Stimulated activated CD4-positive, alpha-beta T cell treated with anti-CD3 and anti-CD28 coated beads, Interleukin-15, amount 100 ng/mL, for 48 hours (primary cell): ENCODE data around the gene RTN4RL2.

Experiments used
- DNase-seq, 2 donors: peaks; one replicate each; pipeline ENCODE4 v3.0.0-alpha.2; 2020; ENCODE audit warnings: low read depth in 2 of 2

RTN4RL2 gene

DNA sequence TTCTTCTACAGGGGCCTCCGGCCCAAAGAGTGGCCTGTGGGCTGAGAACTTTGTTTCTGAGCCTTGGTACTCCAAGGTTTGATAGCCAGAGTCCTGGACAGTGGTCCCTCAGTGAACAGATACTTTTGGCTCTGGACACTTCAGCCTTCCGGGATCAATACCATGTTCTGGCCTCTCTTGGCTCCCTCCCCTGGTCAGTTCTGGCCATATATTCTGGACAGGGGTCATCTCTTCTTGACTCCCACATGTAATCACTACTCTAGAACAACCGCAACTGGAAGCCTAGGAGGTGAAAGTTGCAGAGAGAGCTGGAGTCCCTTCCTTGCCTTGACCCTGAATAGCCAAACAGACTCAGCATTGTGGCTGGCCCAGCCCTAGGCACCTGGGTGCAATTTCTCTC, 2.3 kb downstream of the RTN4RL2 start:
- DNase-seq: no peak

GRCh38 chr11:57463671-57464538, 3.6 kb downstream of the RTN4RL2 start:
- no peak for DNase-seq

DNA sequence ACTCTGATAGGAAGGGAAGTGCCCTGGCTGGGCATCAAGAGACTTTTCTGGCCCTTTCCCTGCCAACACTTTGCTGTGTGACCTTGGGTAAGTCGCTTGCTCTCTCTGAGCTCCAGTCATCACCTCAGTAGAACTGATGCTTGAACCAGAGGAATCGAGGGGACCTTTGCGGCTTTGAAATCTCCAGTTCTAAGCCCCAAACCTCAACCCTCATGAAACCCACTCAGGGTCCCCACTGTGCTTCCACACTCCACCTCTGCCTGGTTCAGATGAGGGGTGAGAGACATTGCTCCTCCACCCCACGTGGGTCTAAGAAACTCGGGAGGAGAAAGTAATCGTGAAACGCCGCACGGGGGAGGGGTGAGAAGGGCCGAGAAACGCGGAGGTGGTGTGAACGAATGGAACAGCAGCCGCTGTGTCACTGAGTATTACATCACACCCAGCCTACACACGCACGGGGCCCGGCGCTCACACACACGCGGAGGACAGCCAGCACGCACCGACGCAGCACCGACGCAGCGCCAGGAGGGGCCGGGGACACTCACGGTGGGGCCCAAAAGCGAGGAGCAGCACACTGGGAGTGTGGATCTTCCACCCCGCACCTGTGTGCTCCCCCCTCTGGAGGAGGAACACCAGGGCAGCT, 4.3 kb downstream of the RTN4RL2 start:
- no peak for DNase-seq

GRCh38 chr11:57466680-57467079, 6.4 kb downstream of the RTN4RL2 start:
- no peak for DNase-seq

DNA sequence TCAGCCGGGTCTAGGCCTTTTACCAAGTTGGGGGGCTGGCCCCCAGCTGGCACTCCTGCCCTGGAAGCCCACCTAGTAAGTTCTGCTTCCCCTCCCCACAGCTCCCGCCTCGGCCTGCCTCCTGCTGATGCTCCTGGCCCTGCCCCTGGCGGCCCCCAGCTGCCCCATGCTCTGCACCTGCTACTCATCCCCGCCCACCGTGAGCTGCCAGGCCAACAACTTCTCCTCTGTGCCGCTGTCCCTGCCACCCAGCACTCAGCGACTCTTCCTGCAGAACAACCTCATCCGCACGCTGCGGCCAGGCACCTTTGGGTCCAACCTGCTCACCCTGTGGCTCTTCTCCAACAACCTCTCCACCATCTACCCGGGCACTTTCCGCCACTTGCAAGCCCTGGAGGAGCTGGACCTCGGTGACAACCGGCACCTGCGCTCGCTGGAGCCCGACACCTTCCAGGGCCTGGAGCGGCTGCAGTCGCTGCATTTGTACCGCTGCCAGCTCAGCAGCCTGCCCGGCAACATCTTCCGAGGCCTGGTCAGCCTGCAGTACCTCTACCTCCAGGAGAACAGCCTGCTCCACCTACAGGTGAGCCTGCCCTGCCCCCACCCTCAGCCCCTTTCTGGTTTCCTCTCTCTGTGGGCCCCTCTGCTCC, 7.3 kb downstream of the RTN4RL2 start:
- DNase-seq: no peak

- DNase-seq: no peak
These were observed 7.9 kb downstream of the RTN4RL2 start for GRCh38 chr11:57468276-57468675.

DNA sequence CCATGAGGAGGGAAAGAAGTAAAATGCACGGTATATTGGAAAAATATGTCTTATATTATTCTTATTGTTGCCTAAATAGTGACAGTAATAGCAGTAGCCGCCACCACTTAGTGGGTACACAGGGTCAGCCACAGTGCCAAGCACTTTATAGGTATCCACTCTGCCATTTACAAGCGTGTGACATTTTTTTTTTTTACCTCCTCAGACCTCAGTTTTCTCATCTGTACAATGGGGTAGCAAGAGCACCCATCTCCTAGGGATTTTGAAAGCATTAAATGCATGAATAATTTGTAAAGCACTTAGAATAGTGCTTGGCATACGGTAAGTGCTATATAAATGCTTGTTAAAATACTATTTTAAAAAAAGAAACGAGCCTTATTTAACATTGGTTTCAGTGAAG, 8.9 kb downstream of the RTN4RL2 start:
- DNase-seq: no peak

- DNase-seq: no peak
These were observed 11.2 kb downstream of the RTN4RL2 start for GRCh38 chr11:57471496-57471895.

- no peak for DNase-seq
These were observed 13.0 kb downstream of the RTN4RL2 start for GRCh38 chr11:57473285-57473841.

- no peak for DNase-seq
These were observed 13.9 kb downstream of the RTN4RL2 start for GRCh38 chr11:57474017-57474802.

- no peak for DNase-seq
These were observed 14.4 kb downstream of the RTN4RL2 start for GRCh38 chr11:57474803-57475115.

DNA sequence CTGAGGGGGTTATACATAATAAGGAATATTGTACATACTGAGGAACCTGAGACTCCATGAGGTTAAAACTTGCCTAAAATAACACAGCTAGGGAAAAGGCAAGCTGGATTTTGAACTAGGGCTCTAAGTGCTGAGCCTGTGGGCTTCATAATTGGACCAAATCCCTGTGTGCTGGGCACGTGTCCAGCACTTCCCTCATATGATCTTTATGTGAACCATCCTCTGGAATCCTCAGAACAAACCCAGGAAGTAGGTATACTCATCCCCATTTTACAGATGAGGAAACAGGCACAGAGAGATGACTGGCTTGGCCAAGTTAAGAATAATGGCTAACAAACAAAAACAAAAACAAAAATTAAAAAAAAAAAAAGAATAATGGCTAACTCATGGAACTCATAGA, 14.9 kb downstream of the RTN4RL2 start:
- DNase-seq: no peak

DNA sequence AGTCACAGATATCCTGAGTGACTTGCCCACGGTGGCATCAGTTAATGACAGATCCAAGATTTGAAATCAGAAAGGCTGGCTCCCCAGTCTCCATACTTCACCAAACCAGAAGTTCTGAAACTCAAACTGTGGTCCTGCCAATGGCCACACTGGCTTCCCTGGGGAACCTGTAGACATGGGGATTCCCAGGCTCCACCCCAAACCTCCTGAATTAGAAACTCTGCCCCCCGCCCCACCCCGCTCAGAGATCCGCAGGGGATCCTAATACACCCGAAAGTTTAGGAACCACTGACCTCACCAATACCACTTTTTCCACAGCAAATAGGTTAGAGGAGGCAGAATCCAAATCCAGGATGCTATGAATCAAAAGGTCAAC, 15.3 kb downstream of the RTN4RL2 start:
- no peak for DNase-seq

- no peak for DNase-seq
These were observed 15.9 kb downstream of the RTN4RL2 start for GRCh38 chr11:57476047-57476756.

- DNase-seq: no peak
These were observed 16.6 kb downstream of the RTN4RL2 start for GRCh38 chr11:57476757-57477506.

GRCh38 chr11:57477507-57478189, 17.3 kb downstream of the RTN4RL2 start:
- DNase-seq: no peak

DNA sequence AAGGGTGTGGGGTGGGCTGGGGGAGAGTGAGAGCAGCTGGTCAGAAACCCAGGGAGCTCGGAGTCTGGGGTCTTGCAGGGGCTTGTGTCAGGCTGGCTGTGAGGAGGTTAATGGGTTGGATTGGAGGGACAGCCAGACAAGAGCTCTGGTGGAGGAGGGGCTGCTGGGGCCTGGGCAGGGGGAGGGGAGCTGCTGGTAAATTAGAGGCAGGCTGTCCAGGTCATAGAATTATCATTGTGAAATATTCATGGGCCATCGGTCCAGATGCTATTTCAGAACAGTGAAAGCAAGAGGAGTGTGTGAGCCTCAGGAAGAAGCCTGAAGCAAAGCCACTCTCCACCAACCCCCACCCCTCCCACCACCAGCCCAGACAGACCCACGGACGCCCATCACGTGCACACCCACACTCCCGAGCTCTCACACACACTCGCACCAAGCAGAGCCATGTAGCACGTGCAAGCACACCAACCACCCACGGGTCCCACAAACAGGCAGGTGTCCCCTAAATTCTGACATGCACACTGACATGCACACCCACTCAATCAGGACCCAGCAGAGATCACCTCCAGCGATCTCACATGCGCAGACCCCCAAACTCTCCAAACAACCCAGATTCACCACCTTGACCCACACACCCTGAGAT, 18.8 kb downstream of the RTN4RL2 start:
- no peak for DNase-seq

GRCh38 chr11:57479911-57480310, 19.6 kb downstream of the RTN4RL2 start:
- no peak for DNase-seq

- peak in 1 of 2 donors; percentile 75 for DNase-seq
These were observed 20.2 kb downstream of the RTN4RL2 start for GRCh38 chr11:57480409-57481137.
